ENCODE results near the gene CROCC. TPM values are rescaled to one million over a fixed set of nuclear protein-coding genes. Genes with fewer than 3 reads are reported as not detected.
"Not testable (repeated sequence)": the region's sequence is repeated elsewhere in the genome, so short reads cannot be mapped to it uniquely, and the experiment has no call there.

CROCC gene, protein sequence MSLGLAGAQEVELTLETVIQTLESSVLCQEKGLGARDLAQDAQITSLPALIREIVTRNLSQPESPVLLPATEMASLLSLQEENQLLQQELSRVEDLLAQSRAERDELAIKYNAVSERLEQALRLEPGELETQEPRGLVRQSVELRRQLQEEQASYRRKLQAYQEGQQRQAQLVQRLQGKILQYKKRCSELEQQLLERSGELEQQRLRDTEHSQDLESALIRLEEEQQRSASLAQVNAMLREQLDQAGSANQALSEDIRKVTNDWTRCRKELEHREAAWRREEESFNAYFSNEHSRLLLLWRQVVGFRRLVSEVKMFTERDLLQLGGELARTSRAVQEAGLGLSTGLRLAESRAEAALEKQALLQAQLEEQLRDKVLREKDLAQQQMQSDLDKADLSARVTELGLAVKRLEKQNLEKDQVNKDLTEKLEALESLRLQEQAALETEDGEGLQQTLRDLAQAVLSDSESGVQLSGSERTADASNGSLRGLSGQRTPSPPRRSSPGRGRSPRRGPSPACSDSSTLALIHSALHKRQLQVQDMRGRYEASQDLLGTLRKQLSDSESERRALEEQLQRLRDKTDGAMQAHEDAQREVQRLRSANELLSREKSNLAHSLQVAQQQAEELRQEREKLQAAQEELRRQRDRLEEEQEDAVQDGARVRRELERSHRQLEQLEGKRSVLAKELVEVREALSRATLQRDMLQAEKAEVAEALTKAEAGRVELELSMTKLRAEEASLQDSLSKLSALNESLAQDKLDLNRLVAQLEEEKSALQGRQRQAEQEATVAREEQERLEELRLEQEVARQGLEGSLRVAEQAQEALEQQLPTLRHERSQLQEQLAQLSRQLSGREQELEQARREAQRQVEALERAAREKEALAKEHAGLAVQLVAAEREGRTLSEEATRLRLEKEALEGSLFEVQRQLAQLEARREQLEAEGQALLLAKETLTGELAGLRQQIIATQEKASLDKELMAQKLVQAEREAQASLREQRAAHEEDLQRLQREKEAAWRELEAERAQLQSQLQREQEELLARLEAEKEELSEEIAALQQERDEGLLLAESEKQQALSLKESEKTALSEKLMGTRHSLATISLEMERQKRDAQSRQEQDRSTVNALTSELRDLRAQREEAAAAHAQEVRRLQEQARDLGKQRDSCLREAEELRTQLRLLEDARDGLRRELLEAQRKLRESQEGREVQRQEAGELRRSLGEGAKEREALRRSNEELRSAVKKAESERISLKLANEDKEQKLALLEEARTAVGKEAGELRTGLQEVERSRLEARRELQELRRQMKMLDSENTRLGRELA (N-terminal part only)
- 10 to 100 TPM in 3 of 6 experiments, 1 to 10 TPM in 3; 6.5 to 12.7 (median 9.4) TPM for total RNA-seq
- long read RNA-seq: 0 reads

DNA sequence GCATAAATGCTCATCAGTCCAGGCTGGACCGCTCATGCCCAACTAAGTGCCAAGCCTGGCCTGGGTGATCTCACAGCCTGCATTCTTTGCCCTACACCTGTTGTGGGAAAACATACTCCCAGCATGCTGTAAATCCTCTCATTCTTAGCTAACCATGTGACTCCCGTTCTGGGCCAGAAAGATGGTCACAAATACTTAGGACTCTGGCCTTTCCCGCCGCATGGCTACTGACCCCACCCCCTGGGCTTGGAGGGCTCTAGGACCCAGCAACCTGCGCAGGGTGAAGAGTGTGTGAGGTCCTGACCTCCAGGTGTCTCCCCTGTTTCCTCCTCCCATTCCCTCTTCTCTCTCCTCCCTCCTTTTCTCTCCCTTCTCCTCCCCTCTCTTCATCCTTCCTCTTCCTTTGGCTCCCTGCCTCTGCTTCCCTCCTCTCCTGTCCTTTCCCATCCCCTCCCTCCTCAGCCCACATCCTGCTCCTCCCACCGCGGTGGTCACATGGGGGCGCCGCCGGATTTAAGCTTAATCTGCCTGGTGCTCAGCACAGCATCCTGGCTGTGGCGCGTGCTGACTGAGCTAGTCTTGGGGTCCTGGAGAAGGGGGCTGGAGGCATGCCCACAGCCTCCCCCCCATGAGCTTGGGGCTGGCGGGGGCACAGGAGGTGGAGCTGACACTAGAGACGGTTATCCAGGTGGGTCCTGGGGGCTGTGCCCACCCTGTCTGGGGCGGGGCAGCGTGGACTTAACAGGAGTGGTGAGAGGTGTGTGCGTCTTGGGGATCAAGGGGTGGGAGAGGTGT, at the start of gene CROCC:
Gene CROCC (plus strand): TSS at position 541 of the 795 bp plus-strand sequence. CDS start 88 bp downstream, at position 629.
- no peak within 1 kb of the TSS for H3K27ac ChIP-seq

DNA sequence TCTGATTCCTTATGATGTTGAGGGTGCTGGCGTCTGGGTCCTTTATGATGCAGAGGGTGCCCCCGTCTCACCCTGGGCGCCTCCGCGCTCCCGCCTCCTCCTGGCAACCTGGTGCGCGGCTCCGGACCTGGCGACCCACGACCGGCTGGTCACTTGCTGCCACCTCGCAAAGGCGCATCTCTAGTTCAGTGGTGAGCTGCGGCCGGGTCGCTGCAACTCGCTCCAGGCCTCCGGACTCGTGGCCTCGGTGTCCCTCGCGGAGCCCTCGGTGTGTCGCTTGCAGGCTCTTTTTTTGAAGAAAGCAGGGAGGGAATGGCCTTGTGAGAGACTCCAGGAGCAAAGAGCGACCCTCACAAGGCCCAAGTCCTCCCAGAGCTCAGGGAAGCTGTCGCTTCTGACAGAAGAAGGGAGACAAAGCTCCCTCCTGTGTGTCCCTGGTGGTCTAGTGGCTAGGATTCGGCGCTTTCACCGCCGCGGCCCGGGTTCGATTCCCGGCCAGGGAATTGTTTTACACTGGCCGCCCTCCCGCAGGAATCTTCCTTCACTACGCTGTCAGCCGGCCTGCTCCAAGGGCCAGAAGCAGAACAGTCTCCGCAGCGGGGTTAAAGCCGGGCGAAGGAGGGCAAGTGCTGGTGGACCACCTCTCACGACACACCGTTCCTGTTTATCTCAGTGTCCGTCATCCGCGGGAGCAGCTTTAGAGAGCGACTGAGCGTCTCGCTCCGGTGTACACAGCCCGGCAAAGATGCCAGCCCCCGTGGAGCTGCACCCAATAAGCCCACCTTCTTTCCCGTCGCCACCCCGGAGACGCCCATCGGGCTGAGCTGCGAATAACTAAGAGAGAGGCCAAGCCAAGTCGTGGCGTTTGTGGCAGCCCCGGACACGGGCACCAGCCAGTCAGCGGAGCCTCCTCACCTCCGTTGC, 49.3 kb upstream of the CROCC start:
- H3K27ac ChIP-seq; H3K27me3 ChIP-seq; H3K36me3 ChIP-seq; intact Hi-C loops (cut with DNase I); H3K4me1 ChIP-seq; H3K9me3 ChIP-seq: not testable (repeated sequence)
- WGBS (ENCODE audit: insufficient coverage, low coverage, low lambda C conversion rate, missing lambda C conversion rate): 28% methylated on average over 44 of the region's 66 CpGs
- DNase-seq (peak in 2 of 3 donors; percentile 62 to 63), ATAC-seq (peak; percentile 56 to 72 (median 68))
- H3K4me3 ChIP-seq: peak overlapping the region in 2 of 3 donors; percentile 28 to 35

More for the DNA sequence above, at the start of gene CROCC:
- Histone ChIP-seq H3K36me3 (no peaks in the 10 kb centered on the region), H3K27me3 (no peaks in the 10 kb centered on the region), H3K9me3 (no peaks in the 10 kb centered on the region), H3K4me1 (no peaks in the 10 kb centered on the region), H3K4me3 (no peak within 1 kb of the TSS)
- peak in 2 of 3 donors; percentile 51 to 53 for DNase-seq
- WGBS (ENCODE audit: insufficient coverage, low coverage, low lambda C conversion rate, missing lambda C conversion rate): 13% methylated on average over 13 of the region's 17 CpGs
- peak; percentile 34 to 59 (median 54) for ATAC-seq
- TF ChIP-seq, protein P1, sequence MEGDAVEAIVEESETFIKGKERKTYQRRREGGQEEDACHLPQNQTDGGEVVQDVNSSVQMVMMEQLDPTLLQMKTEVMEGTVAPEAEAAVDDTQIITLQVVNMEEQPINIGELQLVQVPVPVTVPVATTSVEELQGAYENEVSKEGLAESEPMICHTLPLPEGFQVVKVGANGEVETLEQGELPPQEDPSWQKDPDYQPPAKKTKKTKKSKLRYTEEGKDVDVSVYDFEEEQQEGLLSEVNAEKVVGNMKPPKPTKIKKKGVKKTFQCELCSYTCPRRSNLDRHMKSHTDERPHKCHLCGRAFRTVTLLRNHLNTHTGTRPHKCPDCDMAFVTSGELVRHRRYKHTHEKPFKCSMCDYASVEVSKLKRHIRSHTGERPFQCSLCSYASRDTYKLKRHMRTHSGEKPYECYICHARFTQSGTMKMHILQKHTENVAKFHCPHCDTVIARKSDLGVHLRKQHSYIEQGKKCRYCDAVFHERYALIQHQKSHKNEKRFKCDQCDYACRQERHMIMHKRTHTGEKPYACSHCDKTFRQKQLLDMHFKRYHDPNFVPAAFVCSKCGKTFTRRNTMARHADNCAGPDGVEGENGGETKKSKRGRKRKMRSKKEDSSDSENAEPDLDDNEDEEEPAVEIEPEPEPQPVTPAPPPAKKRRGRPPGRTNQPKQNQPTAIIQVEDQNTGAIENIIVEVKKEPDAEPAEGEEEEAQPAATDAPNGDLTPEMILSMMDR (IDR thresholded peaks at IDR 0.05): no peak
- intact Hi-C loops (cut with DNase I): no loop called here

DNA sequence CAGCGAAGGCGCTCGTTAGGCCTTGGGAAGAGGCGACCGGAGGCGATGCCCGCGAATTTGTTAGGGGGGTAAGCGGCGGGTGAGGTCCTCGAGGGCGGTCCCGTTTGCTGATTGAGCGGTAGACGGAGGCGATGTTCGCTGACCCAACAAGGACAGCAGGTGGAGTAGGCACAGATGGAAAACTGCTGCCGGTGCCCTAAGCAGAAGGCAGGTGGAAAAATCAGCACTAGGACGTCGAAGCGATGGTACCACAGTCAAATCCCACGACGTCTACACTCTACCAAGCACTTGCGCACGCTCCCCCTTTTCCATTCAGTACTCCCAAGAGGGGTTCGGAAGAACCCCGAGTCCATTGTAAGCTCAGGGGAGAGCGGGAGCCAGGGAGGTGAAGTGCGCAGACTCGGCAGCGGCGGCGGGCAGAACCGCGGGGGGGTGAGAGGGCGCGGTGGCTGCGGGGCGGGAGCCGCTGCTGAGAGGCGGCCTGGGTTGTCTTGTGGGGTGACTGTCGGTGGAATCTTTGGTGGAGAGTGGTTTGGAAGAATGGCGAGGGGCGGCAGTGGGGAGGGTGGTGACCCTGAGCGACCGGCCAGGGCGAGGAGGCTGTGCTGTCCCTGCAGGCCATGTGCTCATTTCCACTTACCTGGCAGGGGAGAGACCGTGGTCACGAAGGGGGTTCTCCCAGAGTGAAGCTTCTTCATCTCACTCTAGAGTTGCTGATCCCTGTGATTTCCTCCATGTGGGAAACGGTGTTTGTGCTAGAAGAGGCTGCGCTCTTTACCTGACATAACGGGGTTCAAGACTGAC, 48.5 kb upstream of the CROCC start:
- H3K36me3 ChIP-seq; H3K9me3 ChIP-seq; intact Hi-C loops (cut with DNase I); H3K4me1 ChIP-seq; H3K27ac ChIP-seq; H3K27me3 ChIP-seq: not testable (repeated sequence)
- ATAC-seq (peak; percentile 69 to 78 (median 74)), DNase-seq (peak; percentile 69 to 81 (median 79))
- peak overlapping the region in 2 of 3 donors; percentile 28 to 35 for H3K4me3 ChIP-seq
- WGBS (ENCODE audit: insufficient coverage, low coverage, low lambda C conversion rate, missing lambda C conversion rate): 11% methylated on average over 29 of the region's 52 CpGs

DNA sequence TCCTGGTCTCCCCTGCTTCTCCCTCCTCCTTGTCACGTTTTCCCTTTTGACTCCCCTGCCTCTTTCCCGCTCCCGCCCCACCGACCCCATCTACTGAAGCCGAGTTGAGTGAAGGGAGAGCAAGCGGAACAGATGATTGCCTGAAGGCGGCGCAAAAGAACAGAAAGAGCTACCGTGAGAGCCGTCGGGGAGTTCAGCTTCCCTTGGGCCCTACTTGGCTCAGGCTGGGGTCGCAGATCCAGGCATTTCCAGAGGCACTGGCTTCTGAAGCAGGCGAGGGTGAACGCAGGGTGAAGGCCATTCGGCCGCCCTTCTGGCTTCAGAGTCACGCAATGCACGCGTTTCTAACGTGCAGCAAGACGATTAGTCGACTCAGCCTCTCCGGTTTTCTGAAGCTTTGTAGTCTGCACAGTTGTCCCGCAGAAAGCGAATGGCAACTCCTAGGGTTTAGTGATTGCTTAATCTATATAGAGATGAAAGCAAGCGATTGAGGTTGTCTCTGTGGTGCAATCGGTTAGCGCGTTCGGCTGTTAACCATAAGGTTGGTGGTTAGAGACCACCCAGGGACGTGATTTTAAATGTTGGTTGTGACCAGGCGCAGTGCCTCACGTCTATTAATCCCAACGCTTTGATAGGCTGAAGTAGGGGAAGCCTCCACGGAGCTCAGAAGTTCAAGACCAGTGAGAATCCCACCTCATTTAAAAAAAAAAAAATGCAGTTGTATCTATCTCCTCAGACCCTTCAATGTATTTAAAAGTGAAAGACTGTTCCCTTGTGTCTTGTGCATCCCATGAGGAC, 46.6 kb upstream of the CROCC start:
- H3K4me1 ChIP-seq; H3K27me3 ChIP-seq; H3K4me3 ChIP-seq; H3K9me3 ChIP-seq; DNase-seq; H3K27ac ChIP-seq; H3K36me3 ChIP-seq; intact Hi-C loops (cut with DNase I): not testable (repeated sequence)
- peak in 1 of 4 donors; percentile 43 for ATAC-seq
- WGBS (ENCODE audit: insufficient coverage, low coverage, low lambda C conversion rate, missing lambda C conversion rate): 31% methylated on average over 26 of the region's 35 CpGs

DNA sequence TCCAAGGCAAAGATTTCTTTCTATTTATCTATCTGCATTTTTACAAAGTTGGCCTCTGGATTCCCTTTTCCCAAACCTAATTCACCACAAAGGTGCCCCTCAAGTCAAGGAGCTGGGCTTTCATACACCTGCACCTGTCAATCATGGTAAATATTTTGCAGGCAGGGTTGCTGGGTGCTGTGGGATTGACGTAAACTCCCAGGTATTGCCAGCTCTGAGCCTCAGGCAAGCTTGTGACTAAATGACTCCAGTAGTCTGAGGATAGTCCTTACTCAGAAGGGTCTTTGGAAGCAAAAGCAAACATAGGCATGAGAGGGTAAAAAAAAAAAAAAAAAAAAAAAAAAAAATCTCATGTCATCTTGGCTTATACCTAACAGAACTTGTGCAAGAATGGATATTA, 40.0 kb upstream of the CROCC start:
- peaks cover 0 to 36% (median 16%) of the 10 kb centered on the region in 4 donors for H3K4me1 ChIP-seq
- 82% methylated on average over 1 of the region's 1 CpG for WGBS (ENCODE audit: insufficient coverage, low coverage, low lambda C conversion rate, missing lambda C conversion rate)
- H3K36me3 ChIP-seq; H3K9me3 ChIP-seq; H3K4me3 ChIP-seq; ATAC-seq; DNase-seq; H3K27ac ChIP-seq; H3K27me3 ChIP-seq; intact Hi-C loops (cut with DNase I): not testable (repeated sequence)
